GM13977 (cell line): ENCODE data around the gene TIGD1.

ENCODE experiments used
- DNase-seq: peaks from one replicate; pipeline ENCODE4 v3.0.0; 2012; ENCODE audit warnings: low spot score
- in situ Hi-C: fragments of 300-500 bp; cut with MboI; formaldehyde crosslinking; loops from one replicate; pipeline ENCODE4 v1.12.0; 2022; ENCODE audit warnings: low sequenced_read_pairs, low pct_unique_long_range_greater_than_20kb, mixed read lengths, inconsistent platforms; ENCODE audit not compliant: unreplicated experiment
- TF ChIP-seq, protein P1 (sequence below): IDR thresholded peaks from 2 replicates; pipeline ENCODE4 v1.5.1; 2012; ENCODE audit warnings: mild to moderate bottlenecking, control low read depth; ENCODE audit not compliant: insufficient read depth; ENCODE audit errors: extremely low read depth, missing control alignments

The TIGD1 gene

GRCh38 chr2:232520489-232520888 lies 29.9 kb downstream of the TIGD1 start:
- in situ Hi-C loops = no loop called here
- TF ChIP-seq, protein P1, sequence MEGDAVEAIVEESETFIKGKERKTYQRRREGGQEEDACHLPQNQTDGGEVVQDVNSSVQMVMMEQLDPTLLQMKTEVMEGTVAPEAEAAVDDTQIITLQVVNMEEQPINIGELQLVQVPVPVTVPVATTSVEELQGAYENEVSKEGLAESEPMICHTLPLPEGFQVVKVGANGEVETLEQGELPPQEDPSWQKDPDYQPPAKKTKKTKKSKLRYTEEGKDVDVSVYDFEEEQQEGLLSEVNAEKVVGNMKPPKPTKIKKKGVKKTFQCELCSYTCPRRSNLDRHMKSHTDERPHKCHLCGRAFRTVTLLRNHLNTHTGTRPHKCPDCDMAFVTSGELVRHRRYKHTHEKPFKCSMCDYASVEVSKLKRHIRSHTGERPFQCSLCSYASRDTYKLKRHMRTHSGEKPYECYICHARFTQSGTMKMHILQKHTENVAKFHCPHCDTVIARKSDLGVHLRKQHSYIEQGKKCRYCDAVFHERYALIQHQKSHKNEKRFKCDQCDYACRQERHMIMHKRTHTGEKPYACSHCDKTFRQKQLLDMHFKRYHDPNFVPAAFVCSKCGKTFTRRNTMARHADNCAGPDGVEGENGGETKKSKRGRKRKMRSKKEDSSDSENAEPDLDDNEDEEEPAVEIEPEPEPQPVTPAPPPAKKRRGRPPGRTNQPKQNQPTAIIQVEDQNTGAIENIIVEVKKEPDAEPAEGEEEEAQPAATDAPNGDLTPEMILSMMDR = no peak
- DNase-seq = no peak

- DNase-seq = no peak
- TF ChIP-seq, protein P1 = no peak
- in situ Hi-C loops = no loop called here
Measured at GRCh38 chr2:232519581-232520438, 30.5 kb downstream of the TIGD1 start, which contains the start of gene PRSS56. Gene PRSS56 (plus strand): TSS chr2:232520388. CDS start chr2:232520599, 211 bp downstream.

DNA sequence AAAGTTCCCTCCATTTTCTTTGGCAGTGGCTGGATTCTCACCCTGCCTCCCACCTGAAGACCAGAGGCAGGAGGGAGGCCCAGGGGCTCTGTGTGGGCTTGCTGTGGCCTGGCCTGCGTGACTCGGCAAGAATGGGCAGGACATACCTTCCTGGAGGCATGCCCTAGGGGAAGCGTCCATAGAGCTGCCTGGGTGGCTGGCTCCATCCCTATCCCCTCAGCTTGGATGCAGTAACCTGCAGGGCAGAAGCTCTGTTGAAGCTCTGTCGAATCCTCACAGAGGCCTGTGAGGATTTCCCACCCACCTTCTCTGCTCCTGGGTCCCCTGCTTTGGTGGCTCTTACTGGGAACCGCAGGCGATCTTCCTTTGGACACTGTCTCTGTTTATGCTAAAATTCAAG lies 31.5 kb downstream of the TIGD1 start:
- TF ChIP-seq, protein P1 = no peak
- in situ Hi-C loops = no loop called here
- no peak for DNase-seq

- DNase-seq = no peak
- TF ChIP-seq, protein P1 = no peak
- in situ Hi-C loops = no loop called here
Measured at GRCh38 chr2:232516551-232516950, 33.8 kb downstream of the TIGD1 start.

DNA sequence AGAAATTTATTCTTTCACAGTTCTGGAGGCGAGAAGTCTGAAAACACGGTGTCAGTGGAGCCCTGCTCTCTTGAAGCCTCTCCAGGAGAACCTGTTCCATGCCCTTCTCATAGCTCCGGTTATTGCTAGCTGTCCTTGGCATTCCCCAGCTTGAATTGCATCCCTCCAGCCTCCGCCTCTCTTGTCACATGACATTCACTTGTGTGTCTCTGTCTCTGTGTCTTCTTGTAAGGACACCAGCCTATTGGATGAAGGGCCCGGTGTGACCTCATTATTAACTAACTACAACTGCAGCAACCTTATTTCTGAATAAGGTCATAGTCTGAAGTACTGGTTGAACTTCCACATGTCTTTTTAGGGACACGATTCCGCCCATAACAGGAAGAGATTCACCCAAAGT lies 34.7 kb downstream of the TIGD1 start:
- DNase-seq = no peak
- in situ Hi-C loops = no loop called here
- TF ChIP-seq, protein P1 = no peak

- TF ChIP-seq, protein P1 = no peak
- in situ Hi-C loops = no loop called here
Measured at GRCh38 chr2:232513353-232513752, 37.0 kb downstream of the TIGD1 start.

More at GRCh38 chr2:232513353-232513752, 37.0 kb downstream of the TIGD1 start:
- no peak for DNase-seq
